ENCODE measurements around the gene MRPS17. TPM values are rescaled to one million over a fixed set of nuclear protein-coding genes. Genes with fewer than 3 reads are reported as not detected.

Gene MRPS17
- total RNA-seq, 4 donors from 2014 or later: 14.0 to 38.3 (median 22.0) TPM

DNA sequence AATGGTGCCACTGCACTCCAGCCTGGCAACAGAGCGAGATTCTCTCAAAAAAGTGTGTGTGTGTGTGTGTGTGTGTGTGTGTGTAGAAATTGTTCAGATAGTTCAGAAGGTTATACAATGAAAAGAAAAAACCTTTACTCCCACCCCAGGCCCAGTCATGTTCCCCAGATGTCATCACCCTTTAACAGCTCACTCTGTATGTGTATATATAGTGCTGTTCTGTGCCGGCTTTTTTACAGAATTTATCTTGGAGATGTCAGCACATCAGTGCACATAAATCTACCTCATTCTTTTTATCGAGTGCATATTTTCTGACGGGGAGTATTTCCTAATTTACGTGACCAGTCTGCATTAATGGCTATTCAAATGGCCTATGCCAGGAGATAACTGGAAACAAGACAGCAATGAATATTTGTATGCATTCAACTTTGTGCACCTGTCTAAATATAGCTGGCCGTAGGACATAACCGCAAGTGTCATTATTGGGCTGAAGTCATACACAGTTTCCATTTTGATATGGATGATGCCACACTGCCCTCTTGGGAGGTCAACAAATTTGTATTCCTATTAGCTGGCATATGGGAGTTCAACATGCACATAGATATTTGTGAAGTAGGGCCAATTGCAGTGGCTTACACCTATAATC lies 24.4 kb downstream of the MRPS17 start:
- H3K4me1 ChIP-seq: peaks cover 49 to 65% of the 10 kb centered on the region in 2 donors
- TF ChIP-seq, protein P1, sequence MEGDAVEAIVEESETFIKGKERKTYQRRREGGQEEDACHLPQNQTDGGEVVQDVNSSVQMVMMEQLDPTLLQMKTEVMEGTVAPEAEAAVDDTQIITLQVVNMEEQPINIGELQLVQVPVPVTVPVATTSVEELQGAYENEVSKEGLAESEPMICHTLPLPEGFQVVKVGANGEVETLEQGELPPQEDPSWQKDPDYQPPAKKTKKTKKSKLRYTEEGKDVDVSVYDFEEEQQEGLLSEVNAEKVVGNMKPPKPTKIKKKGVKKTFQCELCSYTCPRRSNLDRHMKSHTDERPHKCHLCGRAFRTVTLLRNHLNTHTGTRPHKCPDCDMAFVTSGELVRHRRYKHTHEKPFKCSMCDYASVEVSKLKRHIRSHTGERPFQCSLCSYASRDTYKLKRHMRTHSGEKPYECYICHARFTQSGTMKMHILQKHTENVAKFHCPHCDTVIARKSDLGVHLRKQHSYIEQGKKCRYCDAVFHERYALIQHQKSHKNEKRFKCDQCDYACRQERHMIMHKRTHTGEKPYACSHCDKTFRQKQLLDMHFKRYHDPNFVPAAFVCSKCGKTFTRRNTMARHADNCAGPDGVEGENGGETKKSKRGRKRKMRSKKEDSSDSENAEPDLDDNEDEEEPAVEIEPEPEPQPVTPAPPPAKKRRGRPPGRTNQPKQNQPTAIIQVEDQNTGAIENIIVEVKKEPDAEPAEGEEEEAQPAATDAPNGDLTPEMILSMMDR (IDR thresholded peaks at IDR 0.05 in 4 of 5, conservative IDR thresholded peaks at IDR 0.05 in 1 of 5): no peak
- peak in 1 of 2 donors; percentile 16 for TF ChIP-seq POLR2A (IDR thresholded peaks at IDR 0.05)
- intact Hi-C loops (cut with DNase I; ENCODE audit: low total_unique reads) (loop anchor here (1.0 kb wide), 1 partner anchor 130 kb away; the partner anchor contains the start of gene CHCHD2), in situ Hi-C loops (cut with MboI; ENCODE audit: low sequenced_read_pairs in 4 of 4) (loop anchor here in 1 of 4 donors (10.0 kb wide), 1 partner anchor 109 kb away; no protein-coding TSS in a partner anchor)
- ATAC-seq: peak; percentile 78 to 87
- H3K27ac ChIP-seq: peak overlapping the region; percentile 96 to 98 (median 97)
- no peaks in the 10 kb centered on the region for H3K9me3 ChIP-seq
- H3K4me3 ChIP-seq: peak overlapping the region in 1 of 4 donors; percentile 15
- DNase-seq: peak in 1 of 2 donors; percentile 24
- H3K36me3 ChIP-seq: peaks cover 0 to 32% of the 10 kb centered on the region in 2 donors
- H3K27me3 ChIP-seq: no peaks in the 10 kb centered on the region

DNA sequence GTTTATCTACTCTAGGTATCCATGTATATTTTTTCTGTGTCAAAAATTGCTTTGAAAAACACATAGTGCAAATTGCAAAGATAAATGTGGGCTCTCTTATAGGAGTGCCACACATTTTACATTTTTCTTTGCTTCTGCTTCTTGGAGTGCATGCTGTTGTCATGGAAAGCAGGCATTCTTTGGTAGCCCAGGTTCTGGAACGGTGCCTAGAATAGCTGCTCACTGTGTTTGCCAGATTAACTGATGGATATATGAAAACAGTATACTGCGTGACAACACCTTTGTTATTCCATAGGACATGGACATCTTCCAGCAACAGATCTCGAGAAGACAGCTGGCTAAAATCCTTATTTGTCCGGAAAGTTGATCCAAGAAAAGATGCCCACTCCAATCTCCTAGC lies 26.2 kb downstream of the MRPS17 start:
- Histone ChIP-seq H3K4me3 (no peak overlapping the region), H3K27me3 (no peaks in the 10 kb centered on the region), H3K36me3 (peaks cover 0 to 49% of the 10 kb centered on the region in 2 donors), H3K9me3 (no peaks in the 10 kb centered on the region), H3K27ac (peak overlapping the region; percentile 96 to 98 (median 97)), H3K4me1 (peaks cover 34 to 48% of the 10 kb centered on the region in 2 donors)
- no peak for ATAC-seq
- intact Hi-C loops (cut with DNase I; ENCODE audit: low total_unique reads) (loop anchor here (2.0 kb wide), 1 partner anchor 73 kb away; the partner anchor contains the start of genes CCT6A and PSPH), in situ Hi-C loops (cut with MboI; ENCODE audit: low sequenced_read_pairs in 4 of 4) (loop anchor here in 1 of 4 donors (10.0 kb wide), 1 partner anchor 107 kb away; no protein-coding TSS in a partner anchor)
- DNase-seq: no peak
- no peak for TF ChIP-seq POLR2A (IDR thresholded peaks at IDR 0.05)
- TF ChIP-seq, protein P1 (IDR thresholded peaks at IDR 0.05 in 4 of 5, conservative IDR thresholded peaks at IDR 0.05 in 1 of 5): no peak

DNA sequence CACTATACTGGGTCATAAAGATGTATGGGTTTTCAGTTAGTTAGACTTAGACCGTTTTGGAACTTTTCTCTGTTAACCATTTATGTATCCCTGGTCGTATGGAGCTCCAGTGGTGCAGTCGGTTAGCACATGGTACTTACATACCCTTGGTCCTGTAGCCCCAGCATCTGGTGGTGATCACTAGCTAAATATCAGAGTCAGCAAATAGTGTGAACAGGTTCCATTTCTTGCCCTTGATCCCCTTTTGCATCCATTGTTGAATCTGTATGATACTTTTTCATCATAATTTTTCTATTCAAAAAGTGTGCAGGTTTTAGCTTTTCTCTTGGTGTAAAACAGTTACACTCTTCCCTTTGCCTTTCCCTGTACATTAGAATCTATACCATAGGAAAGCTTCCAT lies 28.6 kb downstream of the MRPS17 start:
- intact Hi-C loops (cut with DNase I; ENCODE audit: low total_unique reads): no loop called here
- ATAC-seq: no peak
- peaks cover 23 to 27% of the 10 kb centered on the region in 2 donors for H3K4me1 ChIP-seq
- H3K27me3 ChIP-seq: no peaks in the 10 kb centered on the region
- H3K9me3 ChIP-seq: no peaks in the 10 kb centered on the region
- in situ Hi-C loops (cut with MboI; ENCODE audit: low sequenced_read_pairs in 4 of 4): no loop called here
- no peak overlapping the region for H3K4me3 ChIP-seq
- DNase-seq: no peak
- H3K27ac ChIP-seq: no peak overlapping the region
- TF ChIP-seq, protein P1 (IDR thresholded peaks at IDR 0.05 in 4 of 5, conservative IDR thresholded peaks at IDR 0.05 in 1 of 5): no peak
- TF ChIP-seq POLR2A (IDR thresholded peaks at IDR 0.05): no peak
- H3K36me3 ChIP-seq: peaks cover 0 to 73% of the 10 kb centered on the region in 2 donors

DNA sequence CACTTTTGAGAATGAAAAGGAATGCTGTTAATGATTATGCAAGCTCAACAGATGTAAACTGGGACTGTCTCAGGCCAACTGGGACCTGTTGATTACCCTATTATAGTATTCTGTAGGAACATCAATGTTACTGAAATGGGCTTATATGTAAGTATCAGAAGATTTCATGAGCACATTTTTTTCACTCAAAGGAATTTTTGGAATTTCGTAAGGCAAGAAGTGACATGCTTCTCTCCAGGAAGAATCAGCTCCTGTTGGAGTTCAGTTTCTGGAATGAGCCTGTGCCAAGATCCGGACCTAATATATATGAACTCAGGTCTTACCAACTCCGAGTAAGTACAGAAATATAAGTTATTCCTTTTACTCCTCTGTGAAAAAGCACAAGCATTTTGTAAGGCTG lies 31.9 kb downstream of the MRPS17 start:
- TF ChIP-seq, protein P1 (IDR thresholded peaks at IDR 0.05 in 4 of 5, conservative IDR thresholded peaks at IDR 0.05 in 1 of 5): no peak
- no peak for TF ChIP-seq POLR2A (IDR thresholded peaks at IDR 0.05)

More for the DNA sequence above, 31.9 kb downstream of the MRPS17 start:
- Histone ChIP-seq H3K4me3 (no peak overlapping the region), H3K36me3 (peaks cover 0 to 99% of the 10 kb centered on the region in 2 donors), H3K4me1 (peaks cover 0 to under 1% of the 10 kb centered on the region in 2 donors), H3K27me3 (no peaks in the 10 kb centered on the region), H3K9me3 (no peaks in the 10 kb centered on the region), H3K27ac (peak overlapping the region in 1 of 4 donors; percentile 1)
- intact Hi-C loops (cut with DNase I; ENCODE audit: low total_unique reads) (no loop called here), in situ Hi-C loops (cut with MboI; ENCODE audit: low sequenced_read_pairs in 4 of 4) (no loop called here)
- ATAC-seq (no peak), DNase-seq (no peak)
